GM19025 (cell line): ENCODE data around the gene DOLPP1.
A peak's percentile ranks its signal among the peaks of the same experiment; 100 is the strongest.

ENCODE experiments used
- ATAC-seq: cut with Tn5 transposase; IDR thresholded peaks from one replicate; pipeline ENCODE4 v1.9.1; 2021; ENCODE audit warnings: mild to moderate bottlenecking, low read depth, moderate library complexity; ENCODE audit not compliant: unreplicated experiment

Gene DOLPP1

DNA sequence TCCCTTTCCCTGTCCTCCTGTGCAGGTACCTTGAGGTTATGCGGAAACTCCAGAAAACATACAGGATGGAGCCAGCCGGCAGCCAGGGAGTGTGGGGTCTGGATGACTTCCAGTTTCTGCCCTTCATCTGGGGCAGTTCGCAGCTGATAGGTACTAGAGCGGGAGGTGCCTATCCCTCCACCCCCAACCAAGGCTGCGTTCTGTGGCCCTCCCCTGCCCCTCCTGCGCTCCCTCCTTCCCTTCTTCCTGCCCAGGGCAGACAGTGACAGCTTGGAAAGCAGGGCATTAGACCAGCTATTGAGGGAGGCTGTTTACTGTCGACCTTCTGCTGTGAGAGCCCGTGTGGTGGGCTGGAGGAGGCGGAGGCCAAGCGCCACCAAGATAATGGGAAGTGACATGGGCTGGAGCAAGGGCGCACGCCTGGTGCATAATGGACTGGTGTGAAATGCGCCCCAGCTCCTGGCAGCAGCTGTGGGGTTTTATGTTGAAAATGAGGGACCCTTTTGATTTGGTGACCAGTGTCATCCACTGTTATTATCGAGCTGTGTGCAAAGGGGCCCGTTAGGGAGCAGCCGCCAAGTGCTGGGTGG lies 55.6 kb downstream of the DOLPP1 start:
- ATAC-seq = no peak

DNA sequence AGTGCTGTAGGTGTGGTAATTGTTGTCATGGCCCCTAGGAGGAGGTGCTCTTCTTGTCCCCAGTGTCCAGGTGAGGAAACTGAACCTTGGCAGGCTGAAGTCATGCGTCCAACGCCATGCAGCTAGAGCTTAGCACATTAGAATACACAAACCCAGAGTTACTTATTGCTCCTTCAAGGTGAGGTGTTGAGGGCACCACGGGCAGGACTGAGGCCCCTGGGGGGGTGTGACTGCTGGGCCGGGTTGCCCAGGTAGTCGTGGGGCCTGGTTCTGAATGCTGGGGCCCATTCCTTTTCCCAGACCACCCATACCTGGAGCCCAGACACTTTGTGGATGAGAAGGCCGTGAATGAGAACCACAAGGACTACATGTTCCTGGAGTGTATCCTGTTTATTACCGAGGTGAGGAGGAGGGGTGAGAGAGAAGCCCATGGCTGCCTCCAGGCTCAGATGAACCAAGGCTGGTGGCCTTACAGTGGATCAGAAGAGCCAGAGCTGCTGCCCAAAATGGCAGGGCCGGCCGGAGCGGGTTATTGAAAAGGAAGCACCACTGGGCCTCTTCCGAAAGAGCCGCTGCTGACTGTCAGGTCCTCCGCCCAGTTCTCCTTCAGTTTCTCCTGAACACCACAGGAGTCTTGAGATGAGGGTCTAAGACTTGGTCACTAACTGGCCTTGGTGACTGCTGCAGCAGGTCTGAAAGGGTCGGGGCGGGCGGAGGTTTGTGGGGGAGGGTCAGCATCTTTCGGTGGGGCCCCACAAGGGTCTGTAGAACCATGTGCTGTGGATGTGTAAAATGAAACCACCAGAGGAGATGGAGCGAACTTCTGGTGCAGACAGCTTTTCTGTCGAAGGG lies 56.6 kb downstream of the DOLPP1 start:
- ATAC-seq = no peak

- no peak for ATAC-seq
Observed at GRCh38 chr9:129138144-129138462, 57.2 kb downstream of the DOLPP1 start.

GRCh38 chr9:129138476-129139232 lies 57.7 kb downstream of the DOLPP1 start:
- no peak for ATAC-seq

DNA sequence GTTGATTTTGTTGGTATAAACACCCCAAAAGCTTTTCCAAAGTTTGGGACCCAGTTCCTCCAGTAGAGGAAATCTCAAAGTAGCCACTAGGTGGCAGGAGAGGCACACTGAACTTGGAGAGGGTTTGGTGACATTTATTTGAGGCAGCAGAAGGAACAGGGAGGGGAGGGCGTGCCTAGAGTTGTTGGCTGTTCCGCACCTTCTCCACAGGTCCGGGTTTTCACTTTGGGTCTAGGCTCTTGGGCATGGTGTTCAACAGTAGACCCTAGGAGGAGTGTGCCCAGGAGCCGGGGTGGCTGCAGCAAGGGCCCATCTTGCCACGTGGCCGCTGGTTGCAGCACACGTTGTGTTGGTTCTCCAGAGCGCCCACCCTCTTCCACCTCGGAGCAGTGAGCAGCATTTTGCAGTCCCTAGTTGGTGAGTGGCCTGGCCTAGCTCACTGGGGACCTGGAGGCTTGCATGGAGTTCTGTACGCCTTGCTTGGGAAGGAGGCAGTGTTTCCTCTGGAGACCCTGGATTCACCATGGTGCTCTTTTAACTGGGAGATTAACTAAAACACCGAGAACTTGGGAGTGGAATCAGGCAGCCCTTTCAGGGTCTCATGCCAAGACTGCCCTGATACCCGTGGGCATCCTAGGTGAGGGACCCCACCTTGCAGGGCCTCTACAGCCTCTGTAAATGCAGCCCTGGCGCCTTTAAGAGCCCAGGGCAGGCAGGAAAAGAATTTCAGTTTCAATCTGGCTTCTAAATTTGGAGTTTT lies 58.5 kb downstream of the DOLPP1 start:
- ATAC-seq = no peak

- ATAC-seq = peak; percentile 65
Observed at GRCh38 chr9:129139993-129140396, 59.1 kb downstream of the DOLPP1 start.
